ENCODE measurements around the gene MBD3.

MBD3 gene

GRCh38 chr19:1577090-1577928, 15.4 kb downstream of the MBD3 start:
- TF ChIP-seq EZH2 (optimal IDR thresholded peaks at IDR 0.05; ENCODE audit: low read depth, low read length), result no peak
- TF ChIP-seq EZH2phosphoT487 (IDR thresholded peaks at IDR 0.05; ENCODE audit: low read length), result no peak
- TF ChIP-seq CTCF (IDR thresholded peaks at IDR 0.05; ENCODE audit: low read length), result no peak
- no peaks in the 10 kb centered on the region for H3K9me3 ChIP-seq (replicated peaks; ENCODE audit: insufficient read depth, low read length)
- H3K9me2 ChIP-seq (replicated peaks; ENCODE audit: insufficient read depth, low read length), result no peaks in the 10 kb centered on the region
- DNase-seq, result no peak
- H3K27ac ChIP-seq (ENCODE audit: low read length), result no peak overlapping the region
- H3K4me1 ChIP-seq (ENCODE audit: low read length), result no peaks in the 10 kb centered on the region
- H3K4me2 ChIP-seq (ENCODE audit: low read depth, low read length), result no peak overlapping the region
- H3F3A ChIP-seq (ENCODE audit: insufficient read depth, low read length), result no peaks in the 10 kb centered on the region
- no peaks in the 10 kb centered on the region for H3K79me2 ChIP-seq (ENCODE audit: low read length)
- no peak overlapping the region for H3K9ac ChIP-seq (ENCODE audit: low read length)
- peaks cover 7% of the 10 kb centered on the region for H3K27me3 ChIP-seq (replicated peaks; ENCODE audit: insufficient read depth, low read length)
- no peaks in the 10 kb centered on the region; the same call in none of the 2 replicates for H3K36me3 ChIP-seq (replicated peaks; ENCODE audit: insufficient read depth, low read length)
- no peak overlapping the region for H2AFZ ChIP-seq (ENCODE audit: low read length)
- H3K4me3 ChIP-seq (ENCODE audit: low read length), result no peak overlapping the region
- H4K20me1 ChIP-seq (ENCODE audit: insufficient read depth, low read length), result no peaks in the 10 kb centered on the region

- no peak for DNase-seq
- H3K4me3 ChIP-seq (ENCODE audit: low read length), result no peak overlapping the region
- no peaks in the 10 kb centered on the region; the same call in 1 of the 2 replicates for H3K36me3 ChIP-seq (replicated peaks; ENCODE audit: insufficient read depth, low read length)
- no peaks in the 10 kb centered on the region for H3K9me3 ChIP-seq (replicated peaks; ENCODE audit: insufficient read depth, low read length)
- no peak overlapping the region for H2AFZ ChIP-seq (ENCODE audit: low read length)
- no peak overlapping the region for H3K9ac ChIP-seq (ENCODE audit: low read length)
- TF ChIP-seq EZH2phosphoT487 (IDR thresholded peaks at IDR 0.05; ENCODE audit: low read length), result no peak
- TF ChIP-seq EZH2 (optimal IDR thresholded peaks at IDR 0.05; ENCODE audit: low read depth, low read length), result no peak
- no peak for TF ChIP-seq CTCF (IDR thresholded peaks at IDR 0.05; ENCODE audit: low read length)
- no peak overlapping the region for H3K4me2 ChIP-seq (ENCODE audit: low read depth, low read length)
- peaks cover 14% of the 10 kb centered on the region for H3K27me3 ChIP-seq (replicated peaks; ENCODE audit: insufficient read depth, low read length)
- no peaks in the 10 kb centered on the region for H3K79me2 ChIP-seq (ENCODE audit: low read length)
- H3K4me1 ChIP-seq (ENCODE audit: low read length), result no peaks in the 10 kb centered on the region
- no peak overlapping the region for H3K27ac ChIP-seq (ENCODE audit: low read length)
- no peaks in the 10 kb centered on the region for H4K20me1 ChIP-seq (ENCODE audit: insufficient read depth, low read length)
- no peaks in the 10 kb centered on the region for H3F3A ChIP-seq (ENCODE audit: insufficient read depth, low read length)
- no peaks in the 10 kb centered on the region for H3K9me2 ChIP-seq (replicated peaks; ENCODE audit: insufficient read depth, low read length)
Measured at GRCh38 chr19:1576242-1577089, 16.2 kb downstream of the MBD3 start.

GRCh38 chr19:1575323-1576241, 17.1 kb downstream of the MBD3 start:
- Histone ChIP-seq H3K9ac (ENCODE audit: low read length) (no peak overlapping the region), H3K36me3 (replicated peaks; ENCODE audit: insufficient read depth, low read length) (no peaks in the 10 kb centered on the region; the same call in 1 of the 2 replicates), H2AFZ (ENCODE audit: low read length) (no peak overlapping the region), H3K4me2 (ENCODE audit: low read depth, low read length) (no peak overlapping the region), H3K4me3 (ENCODE audit: low read length) (no peak overlapping the region), H4K20me1 (ENCODE audit: insufficient read depth, low read length) (no peaks in the 10 kb centered on the region), H3K27ac (ENCODE audit: low read length) (no peak overlapping the region), H3K9me2 (replicated peaks; ENCODE audit: insufficient read depth, low read length) (no peaks in the 10 kb centered on the region), H3F3A (ENCODE audit: insufficient read depth, low read length) (no peaks in the 10 kb centered on the region), H3K4me1 (ENCODE audit: low read length) (no peaks in the 10 kb centered on the region), H3K79me2 (ENCODE audit: low read length) (no peaks in the 10 kb centered on the region), H3K27me3 (replicated peaks; ENCODE audit: insufficient read depth, low read length) (peaks cover 23% of the 10 kb centered on the region), H3K9me3 (replicated peaks; ENCODE audit: insufficient read depth, low read length) (no peaks in the 10 kb centered on the region)
- TF ChIP-seq EZH2 (optimal IDR thresholded peaks at IDR 0.05; ENCODE audit: low read depth, low read length), result no peak
- no peak for TF ChIP-seq EZH2phosphoT487 (IDR thresholded peaks at IDR 0.05; ENCODE audit: low read length)
- TF ChIP-seq CTCF (IDR thresholded peaks at IDR 0.05; ENCODE audit: low read length), result no peak
- DNase-seq, result no peak
